RWPE1 (cell line): Measurements from ENCODE around the gene NCAM1.

ENCODE experiments used
- CTCF ChIA-PET: fragments of 350-600 bp; sonication (Branson Sonifier 250); formaldehyde crosslinking; extraction: SDS; loops from one replicate; lab custom pipeline; 2021; lab: Yijun Ruan, JAX
- POLR2A ChIA-PET: fragments of 400-600 bp; formaldehyde crosslinking; extraction: SDS; loops from one replicate; lab custom pipeline; 2020; ENCODE audit warnings: antibody characterized with exemption; ENCODE audit not compliant: low non-redundant PET; lab: Yijun Ruan, JAX
- DNase-seq: peaks from one replicate; pipeline ENCODE4 v3.0.0; 2012; ENCODE audit warnings: low spot score
- H3K27ac ChIP-seq: fragments of 450-650 bp; 2 replicates; pipeline ENCODE4 v1.5.1; 2017
- TF ChIP-seq, protein P1 (sequence below): fragments of 450-650 bp; conservative IDR thresholded peaks from 2 replicates; pipeline ENCODE4 v1.5.1; 2017; ENCODE audit warnings: low read depth, mild to moderate bottlenecking

Gene NCAM1

DNA sequence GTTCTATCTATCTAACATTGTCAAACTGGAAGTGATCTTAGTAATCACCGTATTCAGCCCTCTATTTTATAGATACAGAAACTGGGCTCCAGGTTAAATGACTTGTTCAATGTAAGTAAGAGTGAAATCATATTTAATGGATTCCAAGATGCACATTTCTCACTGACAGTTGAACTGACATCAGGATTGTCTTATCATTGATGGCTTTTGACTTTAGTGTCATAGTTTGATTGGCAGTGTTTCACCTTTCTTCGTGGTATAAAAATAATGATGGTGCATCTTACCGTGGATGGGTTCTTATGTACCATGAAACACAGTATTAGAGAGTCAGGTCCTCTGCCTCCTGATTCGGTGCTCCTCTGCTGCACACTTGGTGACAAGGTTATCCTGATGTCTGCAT is 123.1 kb downstream of the NCAM1 start:
- TF ChIP-seq, protein P1, sequence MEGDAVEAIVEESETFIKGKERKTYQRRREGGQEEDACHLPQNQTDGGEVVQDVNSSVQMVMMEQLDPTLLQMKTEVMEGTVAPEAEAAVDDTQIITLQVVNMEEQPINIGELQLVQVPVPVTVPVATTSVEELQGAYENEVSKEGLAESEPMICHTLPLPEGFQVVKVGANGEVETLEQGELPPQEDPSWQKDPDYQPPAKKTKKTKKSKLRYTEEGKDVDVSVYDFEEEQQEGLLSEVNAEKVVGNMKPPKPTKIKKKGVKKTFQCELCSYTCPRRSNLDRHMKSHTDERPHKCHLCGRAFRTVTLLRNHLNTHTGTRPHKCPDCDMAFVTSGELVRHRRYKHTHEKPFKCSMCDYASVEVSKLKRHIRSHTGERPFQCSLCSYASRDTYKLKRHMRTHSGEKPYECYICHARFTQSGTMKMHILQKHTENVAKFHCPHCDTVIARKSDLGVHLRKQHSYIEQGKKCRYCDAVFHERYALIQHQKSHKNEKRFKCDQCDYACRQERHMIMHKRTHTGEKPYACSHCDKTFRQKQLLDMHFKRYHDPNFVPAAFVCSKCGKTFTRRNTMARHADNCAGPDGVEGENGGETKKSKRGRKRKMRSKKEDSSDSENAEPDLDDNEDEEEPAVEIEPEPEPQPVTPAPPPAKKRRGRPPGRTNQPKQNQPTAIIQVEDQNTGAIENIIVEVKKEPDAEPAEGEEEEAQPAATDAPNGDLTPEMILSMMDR = no peak
- no peak for DNase-seq
- no peak overlapping the region for H3K27ac ChIP-seq
- ChIA-PET CTCF (no interaction called here), POLR2A (no interaction called here)

- TF ChIP-seq, protein P1 = no peak
- no peak for DNase-seq
- ChIA-PET CTCF (interaction anchor here (0.8 kb wide), 1 partner anchor 11 kb away, joined by 4 read pairs; no protein-coding TSS in a partner anchor), POLR2A (no interaction called here)
- H3K27ac ChIP-seq = no peak overlapping the region
Measured at GRCh38 chr11:113085446-113085845, 124.2 kb downstream of the NCAM1 start.

GRCh38 chr11:113087706-113088105 is 126.5 kb downstream of the NCAM1 start:
- DNase-seq = no peak
- ChIA-PET POLR2A (no interaction called here), CTCF (interaction anchor here (0.7 kb wide), 1 partner anchor 500 kb away, joined by 3 read pairs; no protein-coding TSS in a partner anchor)
- H3K27ac ChIP-seq = no peak overlapping the region
- TF ChIP-seq, protein P1 = no peak

DNA sequence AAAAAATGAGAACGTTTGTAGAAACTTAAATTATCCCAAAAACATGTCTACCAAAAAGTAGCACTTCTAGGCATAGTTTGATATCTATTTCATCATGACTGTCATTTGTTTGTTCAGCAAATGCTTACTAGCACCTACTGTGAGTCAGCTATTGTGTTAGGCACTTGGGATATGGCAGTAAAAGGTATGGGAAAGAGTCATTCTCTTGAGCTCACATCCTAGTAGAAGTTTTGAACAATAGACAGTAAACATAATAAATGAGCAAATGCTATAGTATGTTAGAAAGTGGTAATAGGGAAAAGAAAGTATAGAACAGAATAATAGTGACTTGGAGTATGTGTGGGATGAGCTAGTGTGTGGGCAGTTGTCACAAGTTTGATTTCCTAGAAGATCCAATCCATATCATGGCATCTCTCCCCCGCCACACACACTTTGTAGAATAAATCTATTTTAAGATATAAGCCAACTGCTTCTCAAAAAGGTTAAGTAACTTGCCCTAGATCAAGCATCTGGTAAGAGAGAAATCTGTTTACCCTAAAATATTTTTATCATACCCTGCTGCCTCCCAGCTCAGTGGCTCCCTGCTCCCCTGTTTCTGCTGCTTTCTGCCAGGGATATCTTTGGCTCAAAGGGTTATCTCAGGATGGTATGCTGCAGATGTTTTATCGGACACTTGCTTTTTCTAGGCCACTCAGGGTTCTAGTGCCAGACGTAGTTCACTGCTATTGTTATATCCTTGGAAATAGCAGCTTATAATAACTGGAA is 129.7 kb downstream of the NCAM1 start:
- no peak for DNase-seq
- no peak overlapping the region for H3K27ac ChIP-seq
- ChIA-PET CTCF (interaction anchor here (0.9 to 1.1 kb wide), 2 partner anchors 42 to 199 kb away, joined by 3 read pairs; no protein-coding TSS in a partner anchor), POLR2A (no interaction called here)
- TF ChIP-seq, protein P1 = no peak

DNA sequence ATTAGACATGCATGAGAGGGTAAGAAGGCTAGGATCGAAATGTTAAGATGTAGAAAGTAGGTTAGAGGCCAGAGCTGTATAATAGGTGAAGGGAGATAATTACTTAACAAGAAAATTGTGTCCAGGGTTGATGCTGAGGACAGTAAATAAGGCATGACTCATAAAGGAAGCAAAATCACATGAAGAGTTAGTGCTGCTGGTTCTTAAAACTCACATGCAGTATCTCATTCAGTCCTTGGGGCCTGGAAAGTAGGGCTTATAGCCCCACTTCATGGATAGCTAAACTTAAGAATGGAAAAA is 130.2 kb downstream of the NCAM1 start:
- POLR2A ChIA-PET = no interaction called here
- TF ChIP-seq, protein P1 = no peak
- no peak overlapping the region for H3K27ac ChIP-seq
- CTCF ChIA-PET = interaction anchor here (1.1 kb wide), 1 partner anchor 43 kb away, joined by 3 read pairs; no protein-coding TSS in a partner anchor
- no peak for DNase-seq

DNA sequence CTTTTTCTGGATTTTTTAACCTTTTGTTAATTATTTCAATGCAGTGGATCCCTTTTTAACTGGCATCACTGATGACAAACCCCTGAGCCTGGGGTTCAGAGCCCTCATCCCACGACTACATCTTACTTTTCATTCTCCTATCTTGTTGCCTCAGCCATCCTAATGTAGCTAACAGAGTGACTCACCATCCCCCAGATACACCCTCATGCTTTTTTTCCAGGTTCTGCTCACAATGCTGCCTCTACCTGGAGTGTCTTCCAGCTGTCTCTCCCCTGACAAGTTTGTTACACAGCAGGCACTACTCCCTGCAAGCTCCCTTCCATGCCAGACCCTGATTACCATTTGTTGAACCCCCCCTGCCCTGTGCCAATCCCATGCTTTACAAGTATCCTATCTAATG is 135.4 kb downstream of the NCAM1 start:
- TF ChIP-seq, protein P1 = no peak
- POLR2A ChIA-PET = no interaction called here

More for the DNA sequence above, 135.4 kb downstream of the NCAM1 start:
- DNase-seq = no peak
- H3K27ac ChIP-seq = no peak overlapping the region
- CTCF ChIA-PET = interaction anchor here (0.6 to 1.0 kb wide), 2 partner anchors 12 to 32 kb away, joined by 4 read pairs; no protein-coding TSS in a partner anchor
